ENCODE measurements around the gene CCSAP.

Gene CCSAP

GRCh38 chr1:229323201-229323600 is 19.6 kb downstream of the CCSAP start:
- no peak for ATAC-seq
- TF ChIP-seq ZNF70 (CRISPR knock-in tag; IDR thresholded peaks at IDR 0.05) (no peak), TCF4 (CRISPR knock-in tag; IDR thresholded peaks at IDR 0.05; ENCODE audit: borderline replicate concordance) (no peak), POU6F1 (CRISPR knock-in tag; IDR thresholded peaks at IDR 0.05; ENCODE audit: borderline replicate concordance, low read depth) (no peak), PATZ1 (CRISPR knock-in tag; IDR thresholded peaks at IDR 0.05; ENCODE audit: borderline replicate concordance) (no peak), ZNF8 (CRISPR knock-in tag; IDR thresholded peaks at IDR 0.05) (no peak), ESRRG (CRISPR knock-in tag; IDR thresholded peaks at IDR 0.05) (no peak), BACH2 (CRISPR knock-in tag; IDR thresholded peaks at IDR 0.05; ENCODE audit: borderline replicate concordance) (no peak), CSRNP3 (CRISPR knock-in tag; IDR thresholded peaks at IDR 0.05) (no peak), RARB (CRISPR knock-in tag; IDR thresholded peaks at IDR 0.05) (no peak), PPARA (CRISPR knock-in tag; IDR thresholded peaks at IDR 0.05; ENCODE audit: borderline replicate concordance) (no peak), ZFP3 (CRISPR knock-in tag; IDR thresholded peaks at IDR 0.05) (no peak), GLIS3 (CRISPR knock-in tag; IDR thresholded peaks at IDR 0.05) (no peak), ZC3H10 (CRISPR knock-in tag; IDR thresholded peaks at IDR 0.05) (no peak), SNAI2 (CRISPR knock-in tag; IDR thresholded peaks at IDR 0.05) (no peak), OSR1 (CRISPR knock-in tag; IDR thresholded peaks at IDR 0.05) (no peak), ZNF565 (CRISPR knock-in tag; conservative IDR thresholded peaks at IDR 0.05; ENCODE audit: low read depth) (no peak), ZFP30 (CRISPR knock-in tag; IDR thresholded peaks at IDR 0.05) (no peak), ISL1 (CRISPR knock-in tag; IDR thresholded peaks at IDR 0.05) (no peak), TOX (CRISPR knock-in tag; IDR thresholded peaks at IDR 0.05; ENCODE audit: borderline replicate concordance) (no peak)
- TF ChIP-seq, protein P1, sequence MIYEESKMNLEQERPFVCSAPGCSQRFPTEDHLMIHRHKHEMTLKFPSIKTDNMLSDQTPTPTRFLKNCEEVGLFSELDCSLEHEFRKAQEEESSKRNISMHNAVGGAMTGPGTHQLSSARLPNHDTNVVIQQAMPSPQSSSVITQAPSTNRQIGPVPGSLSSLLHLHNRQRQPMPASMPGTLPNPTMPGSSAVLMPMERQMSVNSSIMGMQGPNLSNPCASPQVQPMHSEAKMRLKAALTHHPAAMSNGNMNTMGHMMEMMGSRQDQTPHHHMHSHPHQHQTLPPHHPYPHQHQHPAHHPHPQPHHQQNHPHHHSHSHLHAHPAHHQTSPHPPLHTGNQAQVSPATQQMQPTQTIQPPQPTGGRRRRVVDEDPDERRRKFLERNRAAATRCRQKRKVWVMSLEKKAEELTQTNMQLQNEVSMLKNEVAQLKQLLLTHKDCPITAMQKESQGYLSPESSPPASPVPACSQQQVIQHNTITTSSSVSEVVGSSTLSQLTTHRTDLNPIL (CRISPR knock-in tag; IDR thresholded peaks at IDR 0.05; ENCODE audit: low read depth) = no peak

GRCh38 chr1:229319487-229319886 is 23.4 kb downstream of the CCSAP start:
- TF ChIP-seq RARB (CRISPR knock-in tag; IDR thresholded peaks at IDR 0.05) (no peak), ZC3H10 (CRISPR knock-in tag; IDR thresholded peaks at IDR 0.05) (no peak), TOX (CRISPR knock-in tag; IDR thresholded peaks at IDR 0.05; ENCODE audit: borderline replicate concordance) (no peak), POU6F1 (CRISPR knock-in tag; IDR thresholded peaks at IDR 0.05; ENCODE audit: borderline replicate concordance, low read depth) (no peak), ZNF70 (CRISPR knock-in tag; IDR thresholded peaks at IDR 0.05) (no peak), CSDC2 (CRISPR knock-in tag; IDR thresholded peaks at IDR 0.05) (no peak), ZNF565 (CRISPR knock-in tag; conservative IDR thresholded peaks at IDR 0.05; ENCODE audit: low read depth) (no peak), CSRNP3 (CRISPR knock-in tag; IDR thresholded peaks at IDR 0.05) (no peak), ZNF8 (CRISPR knock-in tag; IDR thresholded peaks at IDR 0.05) (no peak), OSR1 (CRISPR knock-in tag; IDR thresholded peaks at IDR 0.05) (no peak)
- TF ChIP-seq, protein P2, sequence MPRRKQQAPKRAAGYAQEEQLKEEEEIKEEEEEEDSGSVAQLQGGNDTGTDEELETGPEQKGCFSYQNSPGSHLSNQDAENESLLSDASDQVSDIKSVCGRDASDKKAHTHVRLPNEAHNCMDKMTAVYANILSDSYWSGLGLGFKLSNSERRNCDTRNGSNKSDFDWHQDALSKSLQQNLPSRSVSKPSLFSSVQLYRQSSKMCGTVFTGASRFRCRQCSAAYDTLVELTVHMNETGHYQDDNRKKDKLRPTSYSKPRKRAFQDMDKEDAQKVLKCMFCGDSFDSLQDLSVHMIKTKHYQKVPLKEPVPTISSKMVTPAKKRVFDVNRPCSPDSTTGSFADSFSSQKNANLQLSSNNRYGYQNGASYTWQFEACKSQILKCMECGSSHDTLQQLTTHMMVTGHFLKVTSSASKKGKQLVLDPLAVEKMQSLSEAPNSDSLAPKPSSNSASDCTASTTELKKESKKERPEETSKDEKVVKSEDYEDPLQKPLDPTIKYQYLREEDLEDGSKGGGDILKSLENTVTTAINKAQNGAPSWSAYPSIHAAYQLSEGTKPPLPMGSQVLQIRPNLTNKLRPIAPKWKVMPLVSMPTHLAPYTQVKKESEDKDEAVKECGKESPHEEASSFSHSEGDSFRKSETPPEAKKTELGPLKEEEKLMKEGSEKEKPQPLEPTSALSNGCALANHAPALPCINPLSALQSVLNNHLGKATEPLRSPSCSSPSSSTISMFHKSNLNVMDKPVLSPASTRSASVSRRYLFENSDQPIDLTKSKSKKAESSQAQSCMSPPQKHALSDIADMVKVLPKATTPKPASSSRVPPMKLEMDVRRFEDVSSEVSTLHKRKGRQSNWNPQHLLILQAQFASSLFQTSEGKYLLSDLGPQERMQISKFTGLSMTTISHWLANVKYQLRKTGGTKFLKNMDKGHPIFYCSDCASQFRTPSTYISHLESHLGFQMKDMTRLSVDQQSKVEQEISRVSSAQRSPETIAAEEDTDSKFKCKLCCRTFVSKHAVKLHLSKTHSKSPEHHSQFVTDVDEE (CRISPR knock-in tag; IDR thresholded peaks at IDR 0.05) = no peak
- ATAC-seq = no peak

Measured in SK-N-SH treated with all-trans-retinoic acid at 6 μM for 48 hours (cell line).